ENCODE measurements around the gene MCHR2.

The MCHR2 gene

DNA sequence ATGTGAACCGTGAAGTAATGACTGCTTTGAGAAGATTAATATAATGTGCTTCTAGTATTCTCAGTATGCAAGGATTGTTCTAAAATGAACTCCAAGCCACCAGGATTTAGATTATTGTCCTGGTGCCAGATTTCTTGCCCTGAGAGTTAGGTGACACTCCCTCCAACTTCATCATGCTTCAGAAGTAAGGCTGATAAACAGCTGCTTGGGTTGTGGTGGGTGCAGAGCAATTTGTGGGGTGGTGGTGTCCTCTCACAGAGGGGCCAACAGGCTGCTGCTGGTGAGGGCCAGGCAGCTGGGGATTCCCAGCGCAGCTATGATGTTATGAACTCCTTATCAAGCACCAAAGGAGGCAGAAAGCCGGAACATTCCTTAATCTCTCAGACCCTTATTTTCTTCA lies 114.6 kb downstream of the MCHR2 start:
- DNase-seq (ENCODE audit: insufficient read length, low spot score) (no peak), FAIRE-seq (no peak)
- TF ChIP-seq, protein P1, sequence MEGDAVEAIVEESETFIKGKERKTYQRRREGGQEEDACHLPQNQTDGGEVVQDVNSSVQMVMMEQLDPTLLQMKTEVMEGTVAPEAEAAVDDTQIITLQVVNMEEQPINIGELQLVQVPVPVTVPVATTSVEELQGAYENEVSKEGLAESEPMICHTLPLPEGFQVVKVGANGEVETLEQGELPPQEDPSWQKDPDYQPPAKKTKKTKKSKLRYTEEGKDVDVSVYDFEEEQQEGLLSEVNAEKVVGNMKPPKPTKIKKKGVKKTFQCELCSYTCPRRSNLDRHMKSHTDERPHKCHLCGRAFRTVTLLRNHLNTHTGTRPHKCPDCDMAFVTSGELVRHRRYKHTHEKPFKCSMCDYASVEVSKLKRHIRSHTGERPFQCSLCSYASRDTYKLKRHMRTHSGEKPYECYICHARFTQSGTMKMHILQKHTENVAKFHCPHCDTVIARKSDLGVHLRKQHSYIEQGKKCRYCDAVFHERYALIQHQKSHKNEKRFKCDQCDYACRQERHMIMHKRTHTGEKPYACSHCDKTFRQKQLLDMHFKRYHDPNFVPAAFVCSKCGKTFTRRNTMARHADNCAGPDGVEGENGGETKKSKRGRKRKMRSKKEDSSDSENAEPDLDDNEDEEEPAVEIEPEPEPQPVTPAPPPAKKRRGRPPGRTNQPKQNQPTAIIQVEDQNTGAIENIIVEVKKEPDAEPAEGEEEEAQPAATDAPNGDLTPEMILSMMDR (IDR thresholded peaks at IDR 0.05; ENCODE audit: insufficient read depth, missing control alignments), result no peak

GRCh38 chr6:99875068-99875467 lies 119.0 kb downstream of the MCHR2 start:
- DNase-seq (ENCODE audit: insufficient read length, low spot score) (no peak), FAIRE-seq (no peak)
- TF ChIP-seq, protein P1 (IDR thresholded peaks at IDR 0.05; ENCODE audit: insufficient read depth, missing control alignments), result no peak

DNA sequence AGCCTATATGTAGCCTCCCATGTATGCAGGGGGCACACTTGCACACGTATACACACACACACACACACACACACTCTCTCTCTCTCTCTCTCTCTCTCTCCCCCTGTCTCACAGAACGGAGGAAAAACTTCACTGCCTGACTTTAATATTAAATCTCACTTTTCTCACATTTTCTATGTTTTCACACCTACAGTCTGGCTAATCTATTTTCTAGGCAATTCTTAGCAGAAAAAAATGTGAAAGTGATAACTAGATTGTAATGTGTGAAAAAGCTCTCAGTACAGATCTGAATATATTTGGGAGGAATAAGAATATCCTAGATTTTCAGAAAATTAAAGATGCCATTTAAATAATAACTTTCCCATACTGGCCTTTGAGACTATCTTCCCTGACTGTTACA lies 120.9 kb downstream of the MCHR2 start:
- FAIRE-seq, result no peak
- TF ChIP-seq, protein P1 (IDR thresholded peaks at IDR 0.05; ENCODE audit: insufficient read depth, missing control alignments), result no peak
- no peak for DNase-seq (ENCODE audit: insufficient read length, low spot score)

GRCh38 chr6:99871641-99872040 lies 122.4 kb downstream of the MCHR2 start:
- FAIRE-seq (no peak), DNase-seq (ENCODE audit: insufficient read length, low spot score) (no peak)
- TF ChIP-seq, protein P1 (IDR thresholded peaks at IDR 0.05; ENCODE audit: insufficient read depth, missing control alignments), result no peak
